Activated CD4-positive, alpha-beta T cell treated with anti-CD3 and anti-CD28 coated beads, Interleukin-2, amount 50 U/mL, for 48 hours (primary cell): ENCODE data around the gene LAMP5.

ENCODE experiments used
- DNase-seq, 2 experiments: peaks; one replicate each; pipeline ENCODE4 v3.0.0-alpha.2; 2020

Gene LAMP5

GRCh38 chr20:9514461-9515213 is at the start of gene LAMP5:
Gene LAMP5, plus strand, starts transcription at chr20:9514590. Its CDS starts 263 bp downstream, at chr20:9514853.
- no peak for DNase-seq

GRCh38 chr20:9467995-9468394 is 46.4 kb upstream of the LAMP5 start:
- DNase-seq = no peak

- no peak for DNase-seq
Observed at GRCh38 chr20:9474835-9475415, 39.5 kb upstream of the LAMP5 start.

- DNase-seq = no peak
Observed at GRCh38 chr20:9475456-9475855, 38.9 kb upstream of the LAMP5 start.

GRCh38 chr20:9476174-9476573 is 38.2 kb upstream of the LAMP5 start:
- no peak for DNase-seq

- DNase-seq = no peak
Observed at GRCh38 chr20:9476637-9477036, 37.8 kb upstream of the LAMP5 start.

GRCh38 chr20:9478771-9479170 is 35.6 kb upstream of the LAMP5 start:
- DNase-seq = no peak

- DNase-seq = no peak
Observed at GRCh38 chr20:9480066-9480465, 34.3 kb upstream of the LAMP5 start.

- no peak for DNase-seq
Observed at GRCh38 chr20:9482180-9482579, 32.2 kb upstream of the LAMP5 start.

GRCh38 chr20:9483131-9483530 is 31.3 kb upstream of the LAMP5 start:
- DNase-seq = no peak

- DNase-seq = no peak
Observed at GRCh38 chr20:9485614-9486340, 28.6 kb upstream of the LAMP5 start.

- no peak for DNase-seq
Observed at GRCh38 chr20:9487231-9487630, 27.2 kb upstream of the LAMP5 start.

GRCh38 chr20:9488063-9488462 is 26.3 kb upstream of the LAMP5 start:
- no peak for DNase-seq

GRCh38 chr20:9490161-9490560 is 24.2 kb upstream of the LAMP5 start:
- DNase-seq = no peak

GRCh38 chr20:9490631-9491030 is 23.8 kb upstream of the LAMP5 start:
- DNase-seq = no peak

- DNase-seq = no peak
Observed at GRCh38 chr20:9491324-9491723, 23.1 kb upstream of the LAMP5 start.

GRCh38 chr20:9492067-9492466 is 22.3 kb upstream of the LAMP5 start:
- no peak for DNase-seq

GRCh38 chr20:9493803-9494202 is 20.6 kb upstream of the LAMP5 start:
- no peak for DNase-seq

- no peak for DNase-seq
Observed at GRCh38 chr20:9495701-9496100, 18.7 kb upstream of the LAMP5 start.

GRCh38 chr20:9496155-9496554 is 18.2 kb upstream of the LAMP5 start:
- DNase-seq = no peak

- no peak for DNase-seq
Observed at GRCh38 chr20:9498322-9498721, 16.1 kb upstream of the LAMP5 start.

GRCh38 chr20:9499126-9499899 is 15.1 kb upstream of the LAMP5 start:
- no peak for DNase-seq

GRCh38 chr20:9500121-9500520 is 14.3 kb upstream of the LAMP5 start:
- no peak for DNase-seq
